Stimulated activated CD4-positive, alpha-beta T cell treated with anti-CD3 and anti-CD28 coated beads, TNF-alpha, amount 100 ng/mL, for 1 hour (primary cell): ENCODE results near the gene HPCAL1.
"Not testable (repeated sequence)": the region's sequence is repeated elsewhere in the genome, so short reads cannot be mapped to it uniquely, and the experiment has no call there.

ENCODE experiments used
- DNase-seq, 3 donors: peaks; one replicate each; pipeline ENCODE4 v3.0.0-alpha.2; 2020; ENCODE audit warnings: low read depth in 3 of 3, low spot score in 1 of 3

The HPCAL1 gene

GRCh38 chr2:10284108-10284870, 18.4 kb upstream of the HPCAL1 start:
- no peak for DNase-seq

GRCh38 chr2:10285191-10285555, 17.5 kb upstream of the HPCAL1 start:
- DNase-seq = no peak

GRCh38 chr2:10285556-10286198, 17.0 kb upstream of the HPCAL1 start:
- DNase-seq = no peak

GRCh38 chr2:10286216-10287037, 16.3 kb upstream of the HPCAL1 start:
- DNase-seq = no peak

- DNase-seq = no peak
Observed at GRCh38 chr2:10287761-10288160, 14.9 kb upstream of the HPCAL1 start.

- DNase-seq = no peak
Observed at GRCh38 chr2:10288606-10289005, 14.1 kb upstream of the HPCAL1 start.

GRCh38 chr2:10289352-10289751, 13.4 kb upstream of the HPCAL1 start:
- no peak for DNase-seq

- no peak for DNase-seq
Observed at GRCh38 chr2:10289891-10290290, 12.8 kb upstream of the HPCAL1 start.

- DNase-seq = not testable (repeated sequence)
Observed at GRCh38 chr2:10291376-10291775, 11.3 kb upstream of the HPCAL1 start.

GRCh38 chr2:10292033-10292432, 10.7 kb upstream of the HPCAL1 start:
- DNase-seq = no peak

- DNase-seq = no peak
Observed at GRCh38 chr2:10293603-10294002, 9.1 kb upstream of the HPCAL1 start.

- DNase-seq = no peak
Observed at GRCh38 chr2:10294077-10294476, 8.6 kb upstream of the HPCAL1 start.

GRCh38 chr2:10295649-10296048, 7.1 kb upstream of the HPCAL1 start:
- not testable (repeated sequence) for DNase-seq

- DNase-seq = no peak
Observed at GRCh38 chr2:10296142-10296541, 6.6 kb upstream of the HPCAL1 start.

GRCh38 chr2:10297191-10297830, 5.4 kb upstream of the HPCAL1 start:
- DNase-seq = no peak

- peak in 2 of 3 donors; percentile 37 to 40 for DNase-seq
Observed at GRCh38 chr2:10297959-10298531, 4.7 kb upstream of the HPCAL1 start.

GRCh38 chr2:10298777-10299176, 3.9 kb upstream of the HPCAL1 start:
- not testable (repeated sequence) for DNase-seq

- no peak for DNase-seq
Observed at GRCh38 chr2:10300328-10300920, 2.3 kb upstream of the HPCAL1 start.

GRCh38 chr2:10300997-10301940, 1.4 kb upstream of the HPCAL1 start:
- DNase-seq = peak in 1 of 3 donors; percentile 8
